Kidney (tissue), 14 donors: Measurements from ENCODE around the gene SRSF1. TPM values are rescaled to one million over a fixed set of nuclear protein-coding genes. Genes with fewer than 3 reads are reported as not detected.

Experiments
- DNase-seq, 5 donors: peaks; one replicate each; pipeline ENCODE4 v3.0.0-alpha.2; 2013 to 2020
- FAIRE-seq: peaks from 2 replicates; lab custom pipeline; 2012; peaks lifted over from hg19 to GRCh38; lab: Jason Lieb, UNC
- H3K27ac ChIP-seq, 2 donors: one replicate each; pipeline ENCODE4 v1.7.0; 2013; ENCODE audit warnings: low read depth in 2 of 2, low read length in 2 of 2, inconsistent platforms in 1 of 2
- H3K27me3 ChIP-seq: one replicate; pipeline ENCODE4 v1.7.1; 2013; ENCODE audit warnings: low read length, inconsistent platforms; ENCODE audit not compliant: control insufficient read depth, insufficient read depth
- H3K36me3 ChIP-seq, 3 donors: one replicate each; pipeline versions ENCODE4 v1.7.0 to v1.7.1; 2013; ENCODE audit warnings: low read length in 3 of 3, control low read depth in 1 of 3, inconsistent platforms in 1 of 3; ENCODE audit not compliant: insufficient read depth in 3 of 3, control insufficient read depth in 2 of 3
- H3K4me1 ChIP-seq, 3 donors: one replicate each; pipeline versions ENCODE4 v1.7.0 to v1.7.1; 2013; ENCODE audit warnings: low read length in 3 of 3, inconsistent platforms in 1 of 3, low read depth in 1 of 3; ENCODE audit not compliant: control insufficient read depth in 2 of 3, insufficient read depth in 2 of 3
- H3K4me3 ChIP-seq, 3 donors: one replicate each; pipeline versions ENCODE4 v1.7.0 to v1.8.1; 2013; ENCODE audit warnings: low read length in 3 of 3, control low read depth in 1 of 3, inconsistent platforms in 1 of 3
- H3K9ac ChIP-seq, 3 donors: one replicate each; pipeline versions ENCODE4 v1.7.0 to v1.7.1; 2013; ENCODE audit warnings: low read length in 3 of 3, control low read depth in 1 of 3, inconsistent platforms in 1 of 3
- H3K9me3 ChIP-seq, 3 donors: one replicate each; pipeline versions ENCODE4 v1.7.0 to v1.7.1; 2013; ENCODE audit warnings: low read length in 3 of 3, control low read depth in 1 of 3, inconsistent platforms in 1 of 3; ENCODE audit not compliant: control insufficient read depth in 2 of 3, insufficient read depth in 1 of 3
- CTCF ChIP-seq: IDR thresholded peaks from 3 replicates; pipeline ENCODE4 v1.5.1; 2012; ENCODE audit warnings: mild to moderate bottlenecking, moderate library complexity, borderline replicate concordance; ENCODE audit not compliant: insufficient read depth; ENCODE audit errors: extremely low read depth
- intact Hi-C: fragments of 100-400 bp; cut with DNase I; formaldehyde crosslinking; loops from one replicate; pipeline ENCODE4 v1.11.1; 2022
- polyA plus RNA-seq: library from polyadenylated mRNA; stranded (reverse); fragments of 350-450 nt; fragmentation: Illumina TruSeq; extraction: RNeasy Lipid Tissue Mini Kit (QIAGEN cat#74804); gene quantifications from one replicate; pipeline ENCODE4 v1.2.3, GENCODE V29; 2014; ENCODE audit warnings: low read depth, low replicate concordance; ENCODE audit not compliant: insufficient read depth
- total RNA-seq: library from RNA; stranded (reverse); fragmentation: NEBNext Ultra II Directional; extraction: Animal tissue kit (Norgen Biotek cat#: 25700); gene quantifications from one replicate; pipeline ENCODE4 v1.2.1, GENCODE V29; 2021
- donor health status: control.
- donor health status: control.
- donor health status: control.
- donor health status: control.
- donor health status: control.
- donor health status: DM: yes; HTN: yes; CAD: no.
- donor health status: Normal renal cell carcinoma (clear cell type).

Gene SRSF1
- total and polyA plus RNA-seq, 2 donors from 2014 or later: 69.8 to 177 TPM

GRCh38 chr17:58039975-58040374, 32.9 kb upstream of the SRSF1 start:
- Histone ChIP-seq H3K27ac (no peak overlapping the region), H3K9ac (no peak overlapping the region), H3K36me3 (no peaks in the 10 kb centered on the region), H3K4me3 (no peak overlapping the region), H3K9me3 (no peaks in the 10 kb centered on the region), H3K27me3 (no peaks in the 10 kb centered on the region), H3K4me1 (no peaks in the 10 kb centered on the region)
- no peak for DNase-seq
- no peak for FAIRE-seq
- intact Hi-C loops: no loop called here
- TF ChIP-seq CTCF: no peak

DNA sequence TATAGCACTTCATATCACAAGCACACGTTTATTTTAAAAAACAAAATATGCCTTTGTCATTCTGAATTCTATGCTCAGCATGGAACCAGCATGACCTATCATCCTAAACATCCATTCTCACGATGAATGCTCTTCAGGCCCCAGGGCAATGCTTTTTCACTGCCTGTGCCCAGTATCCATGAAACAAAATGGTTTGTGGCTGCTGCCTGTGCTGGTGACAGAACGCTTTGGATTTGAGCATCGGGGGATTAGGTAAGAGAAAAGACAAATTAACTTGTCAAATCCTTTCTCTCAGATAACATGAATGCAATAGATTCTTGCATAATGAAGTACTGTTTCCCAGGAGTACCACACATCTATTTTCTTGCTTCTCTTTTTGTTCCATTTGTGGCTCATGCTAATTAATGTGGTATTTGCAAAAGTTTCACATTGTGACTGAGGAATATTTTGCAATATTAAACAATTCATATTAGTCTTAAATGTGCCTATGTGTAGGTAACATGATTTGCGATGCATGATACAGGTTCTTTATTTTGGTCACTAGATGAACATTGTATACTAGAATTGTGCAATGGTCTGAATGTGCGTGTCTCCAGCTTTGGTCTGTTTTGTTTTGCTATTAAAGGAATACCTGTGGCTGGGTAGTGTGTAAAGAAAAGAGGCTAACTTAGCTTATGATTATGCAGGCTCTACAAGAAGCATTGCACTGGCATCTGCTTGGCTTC, 25.8 kb upstream of the SRSF1 start:
- FAIRE-seq (no peak), DNase-seq (no peak)
- H3K9ac ChIP-seq: no peak overlapping the region
- no peaks in the 10 kb centered on the region for H3K4me1 ChIP-seq
- intact Hi-C loops: no loop called here
- no peaks in the 10 kb centered on the region for H3K27me3 ChIP-seq
- no peak for TF ChIP-seq CTCF
- H3K9me3 ChIP-seq: no peaks in the 10 kb centered on the region
- no peaks in the 10 kb centered on the region for H3K36me3 ChIP-seq
- no peak overlapping the region for H3K27ac ChIP-seq
- no peak overlapping the region for H3K4me3 ChIP-seq

- H3K9ac ChIP-seq: no peak overlapping the region
- no peaks in the 10 kb centered on the region for H3K9me3 ChIP-seq
- FAIRE-seq (no peak), DNase-seq (no peak)
- no peaks in the 10 kb centered on the region for H3K4me1 ChIP-seq
- H3K36me3 ChIP-seq: no peaks in the 10 kb centered on the region
- intact Hi-C loops: no loop called here
- no peaks in the 10 kb centered on the region for H3K27me3 ChIP-seq
- H3K27ac ChIP-seq: no peak overlapping the region
- TF ChIP-seq CTCF: no peak
- H3K4me3 ChIP-seq: no peak overlapping the region
Observed at GRCh38 chr17:58028578-58028977, 21.5 kb upstream of the SRSF1 start.
